ENCODE results near the gene DNAH1. TPM values are rescaled to one million over a fixed set of nuclear protein-coding genes. Genes with fewer than 3 reads are reported as not detected.

Gene DNAH1
- total RNA-seq, 1 experiment from 2014 or later: 3.0 TPM

GRCh38 chr3:52330194-52330805, 14.2 kb downstream of the DNAH1 start:
- intact Hi-C loops (cut with micrococcal nuclease): no loop called here
- H3K27me3 Mint-ChIP-seq (ENCODE audit: insufficient read depth, unreplicated experiment): no peaks in the 10 kb centered on the region
- POLR2A ChIA-PET: interaction anchor here (0.5 to 1.1 kb wide), 2 partner anchors 38 to 53 kb away, joined by 3 to 4 read pairs; no protein-coding TSS in a partner anchor
- DNase-seq (ENCODE audit: unreplicated experiment): no peak
- H3K9me3 Mint-ChIP-seq (ENCODE audit: unreplicated experiment): no peaks in the 10 kb centered on the region
- H3K27ac Mint-ChIP-seq (ENCODE audit: low read depth, unreplicated experiment): no peak overlapping the region
- H3K36me3 Mint-ChIP-seq (ENCODE audit: insufficient read depth, unreplicated experiment): no peaks in the 10 kb centered on the region
- H3K4me1 Mint-ChIP-seq (ENCODE audit: insufficient read depth, unreplicated experiment): no peaks in the 10 kb centered on the region
- no peak overlapping the region for H3K4me3 Mint-ChIP-seq (ENCODE audit: unreplicated experiment)
- no TSS peak for BruUV-seq (replicated peaks)
- CTCF ChIA-PET: interaction anchor here (0.8 to 4.6 kb wide), 5 partner anchors 9 to 173 kb away, joined by 3 to 29 read pairs (median 3); no protein-coding TSS in a partner anchor
- TF ChIP-seq, protein P1, sequence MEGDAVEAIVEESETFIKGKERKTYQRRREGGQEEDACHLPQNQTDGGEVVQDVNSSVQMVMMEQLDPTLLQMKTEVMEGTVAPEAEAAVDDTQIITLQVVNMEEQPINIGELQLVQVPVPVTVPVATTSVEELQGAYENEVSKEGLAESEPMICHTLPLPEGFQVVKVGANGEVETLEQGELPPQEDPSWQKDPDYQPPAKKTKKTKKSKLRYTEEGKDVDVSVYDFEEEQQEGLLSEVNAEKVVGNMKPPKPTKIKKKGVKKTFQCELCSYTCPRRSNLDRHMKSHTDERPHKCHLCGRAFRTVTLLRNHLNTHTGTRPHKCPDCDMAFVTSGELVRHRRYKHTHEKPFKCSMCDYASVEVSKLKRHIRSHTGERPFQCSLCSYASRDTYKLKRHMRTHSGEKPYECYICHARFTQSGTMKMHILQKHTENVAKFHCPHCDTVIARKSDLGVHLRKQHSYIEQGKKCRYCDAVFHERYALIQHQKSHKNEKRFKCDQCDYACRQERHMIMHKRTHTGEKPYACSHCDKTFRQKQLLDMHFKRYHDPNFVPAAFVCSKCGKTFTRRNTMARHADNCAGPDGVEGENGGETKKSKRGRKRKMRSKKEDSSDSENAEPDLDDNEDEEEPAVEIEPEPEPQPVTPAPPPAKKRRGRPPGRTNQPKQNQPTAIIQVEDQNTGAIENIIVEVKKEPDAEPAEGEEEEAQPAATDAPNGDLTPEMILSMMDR (IDR thresholded peaks at IDR 0.05; ENCODE audit: unreplicated experiment): no peak

GRCh38 chr3:52331091-52331490, 15.0 kb downstream of the DNAH1 start:
- H3K4me3 Mint-ChIP-seq (ENCODE audit: unreplicated experiment): no peak overlapping the region
- H3K27ac Mint-ChIP-seq (ENCODE audit: low read depth, unreplicated experiment): no peak overlapping the region
- no peaks in the 10 kb centered on the region for H3K4me1 Mint-ChIP-seq (ENCODE audit: insufficient read depth, unreplicated experiment)
- H3K9me3 Mint-ChIP-seq (ENCODE audit: unreplicated experiment): no peaks in the 10 kb centered on the region
- ChIA-PET POLR2A (interaction anchor here (1.1 kb wide), 1 partner anchor 54 kb away, joined by 4 read pairs; no protein-coding TSS in a partner anchor), CTCF (interaction anchor here (1.1 to 4.6 kb wide), 2 partner anchors 9 to 97 kb away, joined by 3 to 29 read pairs; no protein-coding TSS in a partner anchor)
- no peak for DNase-seq (ENCODE audit: unreplicated experiment)
- intact Hi-C loops (cut with micrococcal nuclease): no loop called here
- no peaks in the 10 kb centered on the region for H3K27me3 Mint-ChIP-seq (ENCODE audit: insufficient read depth, unreplicated experiment)
- no TSS peak for BruUV-seq (replicated peaks)
- TF ChIP-seq, protein P1 (IDR thresholded peaks at IDR 0.05; ENCODE audit: unreplicated experiment): no peak
- H3K36me3 Mint-ChIP-seq (ENCODE audit: insufficient read depth, unreplicated experiment): no peaks in the 10 kb centered on the region

- CTCF ChIA-PET: interaction anchor here (4.6 kb wide), 1 partner anchor 8 kb away, joined by 29 read pairs; no protein-coding TSS in a partner anchor
- BruUV-seq (replicated peaks): no TSS peak
Observed at GRCh38 chr3:52331906-52332305, 15.8 kb downstream of the DNAH1 start.

More at GRCh38 chr3:52331906-52332305, 15.8 kb downstream of the DNAH1 start:
- POLR2A ChIA-PET: interaction anchor here (1.0 kb wide), 1 partner anchor 53 kb away, joined by 4 read pairs; the partner anchor contains the start of gene WDR82
- DNase-seq (ENCODE audit: unreplicated experiment): no peak
- intact Hi-C loops (cut with micrococcal nuclease): no loop called here
- TF ChIP-seq, protein P1 (IDR thresholded peaks at IDR 0.05; ENCODE audit: unreplicated experiment): no peak
- no peaks in the 10 kb centered on the region for H3K36me3 Mint-ChIP-seq (ENCODE audit: insufficient read depth, unreplicated experiment)
- no peaks in the 10 kb centered on the region for H3K27me3 Mint-ChIP-seq (ENCODE audit: insufficient read depth, unreplicated experiment)
- no peaks in the 10 kb centered on the region for H3K4me1 Mint-ChIP-seq (ENCODE audit: insufficient read depth, unreplicated experiment)
- no peaks in the 10 kb centered on the region for H3K9me3 Mint-ChIP-seq (ENCODE audit: unreplicated experiment)
- no peak overlapping the region for H3K4me3 Mint-ChIP-seq (ENCODE audit: unreplicated experiment)
- H3K27ac Mint-ChIP-seq (ENCODE audit: low read depth, unreplicated experiment): no peak overlapping the region

Measured in MCF 10A (cell line).